PC-9 (cell line): ENCODE data around the gene TOX3.

Experiments used
- CTCF ChIP-seq: fragments of 200-600 bp; sonication (generic); conservative IDR thresholded peaks from 2 replicates; pipeline ENCODE4 v1.6.1; 2017; ENCODE audit warnings: mixed run types, antibody characterized with exemption, mild to moderate bottlenecking, moderate library complexity
- EZH2 ChIP-seq: fragments of 200-600 bp; sonication (generic); IDR thresholded peaks from 2 replicates; pipeline ENCODE4 v1.8.0; 2017; ENCODE audit warnings: antibody characterized with exemption, low read depth

GRCh38 chr16:52512297-52512987 lies 34.5 kb downstream of the TOX3 start:
- no peak for TF ChIP-seq CTCF
- TF ChIP-seq EZH2: no peak
